ENCODE measurements around the gene RARG. TPM values are rescaled to one million over a fixed set of nuclear protein-coding genes. Genes with fewer than 3 reads are reported as not detected.

The RARG gene
- total RNA-seq, 1 donor from 2014 or later = 0.27 TPM

DNA sequence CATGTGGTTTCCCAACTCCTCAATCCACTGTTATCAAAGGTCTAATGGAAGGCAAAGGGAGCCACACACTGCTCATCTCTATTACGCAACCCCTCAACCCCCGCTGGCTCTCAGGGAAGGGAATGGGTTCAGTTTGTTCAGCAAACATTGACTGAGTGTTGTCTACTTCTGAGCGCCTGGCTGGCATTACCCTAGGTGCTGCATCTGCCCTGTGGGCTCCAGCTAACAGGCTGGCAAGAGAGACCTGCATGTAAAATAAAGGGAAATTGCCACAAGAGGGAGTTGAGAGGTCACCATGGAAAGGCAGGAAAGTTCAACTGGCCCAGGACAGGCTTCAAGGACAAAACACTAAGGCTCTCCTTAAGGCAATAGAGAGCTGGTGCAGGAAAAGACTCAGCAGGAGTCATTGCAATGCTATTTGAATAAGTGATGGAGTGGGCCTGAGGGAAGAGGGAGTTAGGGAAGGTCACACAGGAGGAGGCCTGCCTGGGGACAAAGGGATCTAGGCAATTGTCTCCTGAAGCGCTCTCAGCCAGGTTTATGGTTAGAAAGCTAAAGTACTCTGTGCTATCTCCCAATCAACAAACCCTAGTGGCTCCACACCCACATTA is 57.0 kb downstream of the RARG start:
- DNase-seq = no peak
- H3K4me3 Mint-ChIP-seq (ENCODE audit: unreplicated experiment) = no peak overlapping the region
- peaks cover 4% of the 10 kb centered on the region for H3K9me3 Mint-ChIP-seq (ENCODE audit: unreplicated experiment)
- H3K4me1 Mint-ChIP-seq (ENCODE audit: low read depth, unreplicated experiment) = peaks cover 8% of the 10 kb centered on the region
- H3K27ac Mint-ChIP-seq (ENCODE audit: unreplicated experiment) = no peak overlapping the region
- H3K27me3 Mint-ChIP-seq (ENCODE audit: unreplicated experiment) = peaks cover 6% of the 10 kb centered on the region
- H3K36me3 Mint-ChIP-seq (ENCODE audit: unreplicated experiment) = peaks cover 7% of the 10 kb centered on the region
- TF ChIP-seq, protein P1, sequence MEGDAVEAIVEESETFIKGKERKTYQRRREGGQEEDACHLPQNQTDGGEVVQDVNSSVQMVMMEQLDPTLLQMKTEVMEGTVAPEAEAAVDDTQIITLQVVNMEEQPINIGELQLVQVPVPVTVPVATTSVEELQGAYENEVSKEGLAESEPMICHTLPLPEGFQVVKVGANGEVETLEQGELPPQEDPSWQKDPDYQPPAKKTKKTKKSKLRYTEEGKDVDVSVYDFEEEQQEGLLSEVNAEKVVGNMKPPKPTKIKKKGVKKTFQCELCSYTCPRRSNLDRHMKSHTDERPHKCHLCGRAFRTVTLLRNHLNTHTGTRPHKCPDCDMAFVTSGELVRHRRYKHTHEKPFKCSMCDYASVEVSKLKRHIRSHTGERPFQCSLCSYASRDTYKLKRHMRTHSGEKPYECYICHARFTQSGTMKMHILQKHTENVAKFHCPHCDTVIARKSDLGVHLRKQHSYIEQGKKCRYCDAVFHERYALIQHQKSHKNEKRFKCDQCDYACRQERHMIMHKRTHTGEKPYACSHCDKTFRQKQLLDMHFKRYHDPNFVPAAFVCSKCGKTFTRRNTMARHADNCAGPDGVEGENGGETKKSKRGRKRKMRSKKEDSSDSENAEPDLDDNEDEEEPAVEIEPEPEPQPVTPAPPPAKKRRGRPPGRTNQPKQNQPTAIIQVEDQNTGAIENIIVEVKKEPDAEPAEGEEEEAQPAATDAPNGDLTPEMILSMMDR (IDR thresholded peaks at IDR 0.05; ENCODE audit: partially characterized antibody, unreplicated experiment) = peak; percentile 15

DNA sequence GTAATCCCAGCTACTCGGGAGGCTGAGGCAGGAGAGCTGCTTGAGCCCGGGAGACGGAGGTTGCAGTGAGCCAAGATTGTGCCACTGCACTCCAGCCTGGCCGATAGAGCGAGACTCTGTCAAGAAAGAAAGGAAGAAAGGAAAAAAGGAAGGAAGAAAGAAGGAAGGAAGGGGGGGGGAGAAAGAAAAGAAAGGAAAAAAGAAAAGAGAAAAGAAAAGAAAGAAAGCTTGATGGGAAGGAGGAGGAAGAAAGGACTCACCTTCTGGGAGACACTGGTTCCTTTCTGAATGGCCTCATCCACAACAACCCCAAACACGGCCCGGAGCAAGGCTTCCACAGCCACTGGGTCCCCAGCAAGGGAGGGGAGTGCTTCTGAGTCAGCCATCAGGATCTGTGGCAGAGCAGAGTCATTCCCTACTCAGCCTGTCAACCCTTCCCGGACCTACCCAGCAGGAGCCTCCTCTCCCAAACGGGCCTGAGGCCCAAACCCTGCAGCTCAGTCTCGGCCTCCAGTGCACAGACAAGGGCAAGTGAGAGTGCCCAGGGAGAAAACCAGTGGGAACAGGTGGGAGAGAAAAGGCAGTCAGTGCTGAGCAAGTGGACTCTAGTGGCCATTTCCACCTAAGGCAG is 58.8 kb downstream of the RARG start:
- H3K27me3 Mint-ChIP-seq (ENCODE audit: unreplicated experiment) = peaks cover 5% of the 10 kb centered on the region
- TF ChIP-seq, protein P1 (IDR thresholded peaks at IDR 0.05; ENCODE audit: partially characterized antibody, unreplicated experiment) = no peak
- H3K27ac Mint-ChIP-seq (ENCODE audit: unreplicated experiment) = no peak overlapping the region
- H3K4me1 Mint-ChIP-seq (ENCODE audit: low read depth, unreplicated experiment) = peaks cover 2% of the 10 kb centered on the region
- H3K36me3 Mint-ChIP-seq (ENCODE audit: unreplicated experiment) = peaks cover 7% of the 10 kb centered on the region
- H3K4me3 Mint-ChIP-seq (ENCODE audit: unreplicated experiment) = no peak overlapping the region
- no peaks in the 10 kb centered on the region for H3K9me3 Mint-ChIP-seq (ENCODE audit: unreplicated experiment)
- no peak for DNase-seq

DNA sequence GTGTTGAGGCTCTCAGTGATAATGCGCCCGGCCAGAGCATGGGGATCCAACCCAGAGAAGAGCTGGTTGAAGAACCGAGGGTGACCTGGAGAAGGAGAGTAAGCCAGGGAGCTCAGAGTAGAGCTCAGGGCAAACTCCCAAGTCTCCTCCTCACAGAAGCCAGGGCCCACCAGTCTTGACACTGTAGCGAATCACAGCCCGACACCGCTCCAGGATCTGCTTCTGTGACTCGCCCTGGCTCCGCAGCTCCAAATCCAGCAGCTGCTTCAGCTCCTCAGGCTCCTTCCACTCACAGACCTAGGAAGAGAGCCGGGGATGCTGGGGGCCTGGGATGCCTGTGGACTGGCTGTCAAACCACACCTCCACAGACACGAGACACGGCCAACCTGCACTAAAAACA is 59.7 kb downstream of the RARG start:
- no peak for DNase-seq
- peaks cover 5% of the 10 kb centered on the region for H3K27me3 Mint-ChIP-seq (ENCODE audit: unreplicated experiment)
- no peaks in the 10 kb centered on the region for H3K9me3 Mint-ChIP-seq (ENCODE audit: unreplicated experiment)
- H3K4me1 Mint-ChIP-seq (ENCODE audit: low read depth, unreplicated experiment) = peaks cover 2% of the 10 kb centered on the region
- peaks cover 7% of the 10 kb centered on the region for H3K36me3 Mint-ChIP-seq (ENCODE audit: unreplicated experiment)
- H3K27ac Mint-ChIP-seq (ENCODE audit: unreplicated experiment) = no peak overlapping the region
- H3K4me3 Mint-ChIP-seq (ENCODE audit: unreplicated experiment) = no peak overlapping the region
- TF ChIP-seq, protein P1 (IDR thresholded peaks at IDR 0.05; ENCODE audit: partially characterized antibody, unreplicated experiment) = no peak

DNA sequence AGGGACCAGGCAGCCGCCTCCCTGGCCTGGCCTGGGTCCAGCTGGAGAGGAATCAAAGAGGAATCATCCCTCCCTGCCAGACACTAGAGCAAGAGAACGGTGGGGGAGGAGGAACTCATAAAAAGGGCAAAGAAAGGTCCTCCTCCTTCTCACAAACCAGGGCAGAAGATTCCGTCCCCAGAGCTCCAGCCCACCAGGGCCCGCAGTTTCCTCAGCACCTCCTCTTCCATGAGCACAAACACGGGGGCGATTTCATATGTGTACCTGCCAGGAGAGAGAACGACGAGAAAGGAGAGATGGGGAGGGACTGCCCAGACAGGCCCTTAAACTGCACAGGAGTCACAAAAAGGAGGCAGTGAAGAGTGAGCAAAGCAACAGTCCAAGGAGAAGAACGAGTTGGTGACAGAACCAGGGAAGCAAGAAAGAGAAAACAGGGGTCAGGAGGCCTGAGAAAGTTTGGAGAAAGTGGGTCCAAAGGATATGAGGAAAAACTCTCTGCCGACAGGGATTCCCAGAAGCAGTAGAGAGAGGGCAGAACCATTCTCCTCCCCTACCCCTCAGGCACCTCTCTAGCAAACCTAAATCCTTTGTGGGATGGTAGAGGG is 60.2 kb downstream of the RARG start:
- TF ChIP-seq, protein P1 (IDR thresholded peaks at IDR 0.05; ENCODE audit: partially characterized antibody, unreplicated experiment) = no peak
- peaks cover 7% of the 10 kb centered on the region for H3K36me3 Mint-ChIP-seq (ENCODE audit: unreplicated experiment)
- H3K4me1 Mint-ChIP-seq (ENCODE audit: low read depth, unreplicated experiment) = peaks cover 2% of the 10 kb centered on the region
- H3K4me3 Mint-ChIP-seq (ENCODE audit: unreplicated experiment) = no peak overlapping the region
- H3K9me3 Mint-ChIP-seq (ENCODE audit: unreplicated experiment) = no peaks in the 10 kb centered on the region
- H3K27me3 Mint-ChIP-seq (ENCODE audit: unreplicated experiment) = peaks cover 5% of the 10 kb centered on the region
- no peak overlapping the region for H3K27ac Mint-ChIP-seq (ENCODE audit: unreplicated experiment)
- no peak for DNase-seq

Data from glutamatergic neuron (in vitro differentiated cells).